GM12875 (cell line): ENCODE measurements around the gene ALDH3B2.
"Not testable (repeated sequence)": the region's sequence is repeated elsewhere in the genome, so short reads cannot be mapped to it uniquely, and the experiment has no call there.

Source experiments
- H3K4me3 ChIP-seq: one replicate; pipeline ENCODE4 v1.5.1; 2011; ENCODE audit warnings: low read depth, low read length, control low read depth
- TF ChIP-seq, protein P1 (sequence below): IDR thresholded peaks from 2 replicates; pipeline ENCODE4 v1.5.1; 2011; ENCODE audit warnings: low read depth, mild to moderate bottlenecking, control low read depth, inconsistent platforms, low read length, moderate library complexity, borderline replicate concordance; ENCODE audit not compliant: insufficient read depth

The ALDH3B2 gene

DNA sequence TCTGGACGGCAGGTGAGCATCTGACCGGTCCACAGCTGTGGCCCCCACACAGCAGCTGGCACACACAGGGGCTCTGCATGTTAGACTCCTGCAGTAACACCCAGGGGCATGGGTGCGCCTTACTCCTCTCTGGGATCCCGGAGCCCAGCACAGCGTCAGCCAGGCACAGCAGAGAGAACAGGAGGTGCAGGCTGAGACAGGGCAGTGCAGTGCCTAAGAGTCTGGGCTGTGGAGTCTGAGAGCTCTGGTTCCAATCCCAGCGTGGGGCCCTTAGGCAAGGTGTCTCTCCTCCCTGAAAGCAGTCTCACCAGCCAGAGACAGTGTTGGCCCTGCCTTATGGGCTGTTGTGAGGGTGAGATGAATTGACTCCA is 47.0 kb downstream of the ALDH3B2 start:
- TF ChIP-seq, protein P1, sequence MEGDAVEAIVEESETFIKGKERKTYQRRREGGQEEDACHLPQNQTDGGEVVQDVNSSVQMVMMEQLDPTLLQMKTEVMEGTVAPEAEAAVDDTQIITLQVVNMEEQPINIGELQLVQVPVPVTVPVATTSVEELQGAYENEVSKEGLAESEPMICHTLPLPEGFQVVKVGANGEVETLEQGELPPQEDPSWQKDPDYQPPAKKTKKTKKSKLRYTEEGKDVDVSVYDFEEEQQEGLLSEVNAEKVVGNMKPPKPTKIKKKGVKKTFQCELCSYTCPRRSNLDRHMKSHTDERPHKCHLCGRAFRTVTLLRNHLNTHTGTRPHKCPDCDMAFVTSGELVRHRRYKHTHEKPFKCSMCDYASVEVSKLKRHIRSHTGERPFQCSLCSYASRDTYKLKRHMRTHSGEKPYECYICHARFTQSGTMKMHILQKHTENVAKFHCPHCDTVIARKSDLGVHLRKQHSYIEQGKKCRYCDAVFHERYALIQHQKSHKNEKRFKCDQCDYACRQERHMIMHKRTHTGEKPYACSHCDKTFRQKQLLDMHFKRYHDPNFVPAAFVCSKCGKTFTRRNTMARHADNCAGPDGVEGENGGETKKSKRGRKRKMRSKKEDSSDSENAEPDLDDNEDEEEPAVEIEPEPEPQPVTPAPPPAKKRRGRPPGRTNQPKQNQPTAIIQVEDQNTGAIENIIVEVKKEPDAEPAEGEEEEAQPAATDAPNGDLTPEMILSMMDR, result no peak
- H3K4me3 ChIP-seq, result no peak overlapping the region

DNA sequence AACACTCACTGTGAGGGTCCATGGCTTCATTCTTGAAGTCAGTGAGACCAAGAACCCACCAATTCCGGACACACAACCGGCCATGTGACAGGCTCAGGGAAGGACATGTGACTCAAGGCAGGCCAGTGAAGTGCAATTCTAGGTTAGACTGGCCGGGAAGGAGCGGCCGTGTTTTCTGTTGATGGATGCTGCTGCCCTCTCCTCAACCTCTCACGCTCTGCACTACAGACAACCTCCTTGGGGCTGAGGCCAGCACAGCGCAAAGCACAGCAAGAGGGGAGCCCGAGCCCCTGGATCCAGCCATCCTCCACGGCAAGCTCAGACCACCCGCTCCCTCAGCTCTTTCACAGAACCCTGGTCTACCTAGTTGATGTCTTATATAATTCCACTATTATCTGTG is 47.5 kb downstream of the ALDH3B2 start:
- TF ChIP-seq, protein P1, result no peak
- no peak overlapping the region for H3K4me3 ChIP-seq

DNA sequence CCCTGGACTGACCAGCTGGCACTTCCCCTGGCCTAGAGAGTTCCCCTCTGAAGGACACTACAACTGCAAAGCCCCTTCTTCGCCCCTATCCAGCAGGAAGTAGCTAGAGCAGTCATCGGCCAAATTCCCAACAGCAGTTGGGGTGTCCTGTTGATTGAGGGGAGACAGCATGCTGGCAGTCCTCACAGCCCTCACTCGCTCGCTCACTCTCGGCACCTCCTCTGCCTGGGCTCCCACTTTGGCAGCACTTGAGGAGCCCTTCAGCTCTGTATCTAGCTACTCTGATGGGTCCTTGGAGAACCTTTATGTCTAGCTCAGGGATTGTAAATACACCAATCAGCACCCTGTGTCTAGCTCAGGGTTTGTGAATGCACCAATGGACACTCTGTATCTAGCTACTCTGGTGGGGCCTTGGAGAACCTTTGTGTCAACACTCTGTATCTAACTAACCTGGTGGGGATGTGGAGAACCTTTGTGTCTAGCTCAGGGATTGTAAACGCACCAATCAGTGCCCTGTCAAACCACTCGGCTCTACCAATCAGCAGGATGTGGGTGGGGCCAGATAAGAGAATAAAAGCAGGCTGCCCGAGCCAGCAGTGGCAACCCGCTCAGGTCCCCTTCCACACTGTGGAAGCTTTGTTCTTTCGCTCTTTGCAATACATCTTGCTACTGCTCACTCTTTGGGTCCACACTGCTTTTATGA is 48.1 kb downstream of the ALDH3B2 start:
- H3K4me3 ChIP-seq, result not testable (repeated sequence)

DNA sequence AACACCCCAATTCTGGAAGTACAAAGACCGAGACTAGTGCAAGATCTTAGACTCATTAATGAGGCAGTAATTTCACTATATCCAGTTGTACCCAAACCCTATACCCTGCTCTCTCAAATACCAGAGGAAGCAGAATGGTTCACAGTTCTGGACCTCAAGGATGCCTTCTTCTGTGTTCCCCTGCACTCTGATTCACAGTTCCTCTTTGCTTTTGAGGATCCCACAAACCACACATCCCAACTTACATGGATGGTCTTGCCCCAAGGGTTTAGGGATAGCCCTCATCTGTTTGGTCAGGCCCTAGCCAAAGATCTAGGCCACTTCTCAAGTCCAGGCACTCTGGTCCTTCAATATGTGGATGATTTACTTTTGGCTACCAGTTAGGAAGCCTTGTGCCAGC is 50.6 kb downstream of the ALDH3B2 start:
- not testable (repeated sequence) for H3K4me3 ChIP-seq

DNA sequence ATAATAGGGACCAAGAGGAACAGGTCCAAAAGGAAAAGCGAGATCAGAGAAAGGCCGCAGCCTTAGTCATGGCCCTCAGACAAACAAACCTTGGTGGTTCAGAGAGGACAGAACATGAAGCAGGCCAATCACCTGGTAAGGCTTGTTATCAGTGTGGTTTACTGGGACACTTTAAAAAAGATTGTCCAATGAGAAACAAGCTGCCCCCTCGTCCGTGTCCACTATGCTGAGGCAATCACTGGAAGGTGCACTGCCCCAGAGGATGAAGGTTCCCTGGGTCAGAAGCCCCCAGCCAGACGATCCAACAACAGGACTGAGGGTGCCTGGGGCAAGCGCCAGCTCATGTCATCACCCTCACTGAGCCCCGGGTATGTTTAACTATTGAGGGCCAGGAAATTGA is 51.5 kb downstream of the ALDH3B2 start:
- H3K4me3 ChIP-seq, result not testable (repeated sequence)

DNA sequence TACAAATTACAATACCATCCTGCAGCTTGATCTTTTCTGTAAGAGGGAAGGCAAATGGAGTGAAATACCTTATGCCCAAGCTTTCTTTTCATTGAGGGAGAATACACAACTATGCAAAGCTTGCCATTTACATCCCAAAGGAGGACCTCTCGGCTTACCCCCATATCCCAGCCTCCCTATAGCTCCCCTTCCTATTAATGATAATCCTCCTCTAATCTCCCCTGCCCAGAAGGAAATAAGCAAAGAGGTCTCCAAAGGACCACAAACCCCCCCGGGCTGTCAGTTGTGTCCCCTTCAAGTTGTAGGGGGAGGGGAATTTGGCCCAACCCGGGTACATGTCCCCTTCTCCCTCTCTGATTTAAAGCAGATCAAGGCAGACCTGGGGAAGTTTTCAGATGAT is 52.5 kb downstream of the ALDH3B2 start:
- H3K4me3 ChIP-seq, result not testable (repeated sequence)

DNA sequence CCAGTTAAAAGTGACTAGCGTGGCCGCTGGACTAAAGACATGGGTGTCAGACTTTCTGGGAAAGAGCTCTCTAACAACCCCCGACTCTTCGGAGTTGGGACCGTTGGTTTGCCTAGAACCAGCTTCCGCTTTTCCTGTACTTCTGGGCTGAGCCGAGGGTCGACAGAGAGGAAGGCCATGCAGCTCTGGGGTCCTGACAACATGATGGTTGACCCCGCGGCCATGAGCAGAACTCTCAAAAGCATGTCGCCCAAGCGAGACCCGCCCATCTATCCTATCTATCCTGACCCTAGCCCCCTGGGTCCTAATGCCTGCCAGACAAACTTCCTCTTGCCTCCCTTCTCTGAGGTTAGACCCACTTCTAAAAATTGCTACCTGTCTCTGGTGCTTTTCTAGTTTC is 53.8 kb downstream of the ALDH3B2 start:
- H3K4me3 ChIP-seq, result not testable (repeated sequence)

DNA sequence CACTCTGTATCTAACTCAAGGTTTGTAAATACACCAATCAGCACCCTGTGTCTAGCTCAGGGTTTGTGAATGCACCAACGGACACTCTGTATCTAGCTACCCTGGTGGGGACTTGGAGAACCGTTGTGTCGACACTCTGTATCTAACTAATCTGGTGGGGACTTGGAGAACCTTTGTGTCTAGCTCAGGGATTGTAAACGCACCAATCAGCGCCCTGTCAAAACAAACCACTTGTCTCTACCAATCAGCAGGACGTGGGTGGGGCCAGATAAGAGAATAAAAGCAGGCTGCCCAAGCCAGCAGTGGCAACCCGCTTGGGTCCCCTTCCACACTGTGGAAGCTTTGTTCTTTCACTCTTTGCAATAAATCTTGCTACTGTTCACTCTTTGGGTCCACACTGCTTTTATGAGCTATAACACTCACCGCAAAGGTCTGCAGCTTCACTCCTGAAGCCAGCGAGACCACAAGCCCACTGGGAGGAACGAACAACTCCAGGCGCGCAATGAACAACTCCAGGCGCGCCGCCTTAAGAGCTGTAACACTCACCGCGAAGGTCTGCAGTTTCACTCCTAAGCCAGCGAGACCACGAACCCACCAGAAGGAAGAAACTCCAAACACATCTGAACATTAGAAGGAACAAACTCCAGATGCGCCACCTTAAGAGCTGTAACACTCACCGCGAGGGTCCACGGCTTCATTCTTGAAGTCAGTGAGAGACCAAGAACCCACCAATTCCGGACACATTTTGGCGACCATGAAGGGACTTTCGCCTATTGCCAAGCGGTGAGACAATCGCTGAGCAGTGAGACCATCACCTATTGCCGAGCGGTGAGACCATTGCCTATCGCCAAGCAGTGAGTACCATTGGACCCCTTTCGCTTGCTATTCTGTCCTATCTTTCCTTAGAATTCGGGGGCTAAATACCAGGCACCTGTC is 54.5 kb downstream of the ALDH3B2 start:
- H3K4me3 ChIP-seq, result not testable (repeated sequence)

DNA sequence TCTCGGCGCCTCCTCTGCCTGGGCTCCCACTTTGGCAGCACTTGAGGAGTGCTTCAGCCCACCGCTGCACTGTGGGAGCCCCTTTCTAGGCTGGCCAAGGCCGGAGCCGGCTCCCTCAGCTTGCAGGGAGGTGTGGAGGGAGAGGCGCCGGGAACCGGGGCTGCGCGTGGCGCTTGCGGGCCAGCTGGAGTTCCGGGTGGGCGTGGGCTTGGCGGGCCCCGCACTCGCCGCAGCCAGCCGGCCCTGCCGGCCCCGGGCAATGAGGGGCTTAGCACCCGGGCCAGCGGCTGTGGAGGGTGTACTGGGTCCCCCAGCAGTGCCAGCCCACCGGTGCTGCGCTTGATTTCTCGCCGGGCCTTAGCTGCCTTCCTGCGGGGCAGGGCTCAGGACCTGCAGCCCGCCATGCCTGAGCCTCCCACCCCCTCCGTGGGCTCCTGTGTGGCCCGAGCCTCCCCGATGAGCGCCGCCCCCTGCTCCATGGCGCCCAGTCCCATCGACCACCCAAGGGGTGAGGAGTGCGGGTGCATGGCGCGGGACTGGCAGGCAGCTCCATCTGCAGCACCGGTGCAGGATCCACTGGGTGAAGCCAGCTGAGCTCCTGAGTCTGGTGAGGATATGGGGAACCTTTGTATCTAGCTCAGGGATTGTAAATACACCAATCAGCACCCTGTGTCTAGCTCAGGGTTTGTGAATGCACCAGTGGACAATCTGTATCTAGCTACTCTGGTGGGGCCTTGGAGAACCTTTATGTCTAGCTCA is 55.3 kb downstream of the ALDH3B2 start:
- H3K4me3 ChIP-seq, result not testable (repeated sequence)

DNA sequence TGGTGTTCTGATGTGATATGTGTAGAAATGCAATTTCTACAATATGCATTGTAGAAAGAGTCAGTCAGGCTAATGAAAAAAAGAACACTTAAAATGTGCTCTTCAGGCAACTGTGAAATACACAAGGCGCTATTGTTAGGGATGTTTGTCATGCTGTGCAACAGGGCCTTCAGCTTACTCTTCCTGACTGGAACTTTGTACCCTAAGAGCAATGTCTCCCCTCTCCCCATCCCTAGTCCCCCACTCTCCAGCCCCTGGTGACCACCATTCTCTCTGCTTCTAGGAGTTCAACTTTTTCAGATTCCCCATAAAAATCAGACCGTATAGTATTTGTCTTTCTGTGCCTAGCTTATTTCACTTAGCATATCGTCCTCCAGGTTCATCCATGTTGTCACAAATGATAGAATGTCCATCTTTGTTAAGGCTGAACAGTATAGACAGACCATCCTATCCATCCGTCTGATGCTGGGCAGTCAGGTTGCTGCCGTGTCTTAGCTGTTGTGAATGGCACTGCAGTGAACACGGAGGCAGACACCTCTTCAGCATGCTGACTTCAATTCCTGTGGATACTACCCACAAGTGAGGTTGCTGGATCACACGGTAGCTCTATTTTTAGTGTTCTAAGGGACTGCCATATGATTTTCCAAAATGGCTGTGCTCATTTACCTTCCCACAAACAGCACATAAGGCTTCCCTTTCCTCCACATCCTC is 57.0 kb downstream of the ALDH3B2 start:
- H3K4me3 ChIP-seq, result no peak overlapping the region
- TF ChIP-seq, protein P1, result no peak
